ENCODE measurements around the gene PDGFB.
A peak's percentile ranks its signal among the peaks of the same experiment; 100 is the strongest.

Gene PDGFB

DNA sequence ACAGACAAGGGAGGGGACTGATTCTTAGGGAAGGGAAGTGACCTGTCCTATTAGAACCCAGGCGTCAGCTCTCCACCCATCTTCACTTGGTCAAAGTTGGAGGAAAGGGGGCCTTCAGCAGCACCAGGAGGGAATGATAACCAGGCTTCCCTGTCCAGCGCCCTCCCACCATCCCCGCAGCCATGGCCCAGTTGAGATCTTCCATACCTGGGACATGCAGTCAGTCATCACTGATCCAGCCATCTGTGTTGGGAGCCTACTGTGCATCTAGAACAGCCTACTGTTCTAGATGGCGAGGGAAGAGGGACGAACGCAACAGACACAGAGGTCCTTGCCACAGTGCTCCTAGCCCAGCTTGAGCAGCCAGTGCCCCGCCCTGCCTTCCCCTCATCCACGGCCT is 40.6 kb downstream of the PDGFB start:
- Histone ChIP-seq H4K20me1 (ENCODE audit: insufficient read depth, low read length) (no peaks in the 10 kb centered on the region), H3K9ac (ENCODE audit: low read length) (no peak overlapping the region), H3K27me3 (replicated peaks; ENCODE audit: insufficient read depth, low read length) (no peaks in the 10 kb centered on the region), H3K4me3 (ENCODE audit: low read length) (no peak overlapping the region), H3K9me3 (replicated peaks; ENCODE audit: insufficient read depth, low read length) (no peaks in the 10 kb centered on the region), H3K27ac (ENCODE audit: low read length) (no peak overlapping the region), H3K4me1 (ENCODE audit: low read length) (no peaks in the 10 kb centered on the region), H3K36me3 (replicated peaks; ENCODE audit: insufficient read depth, low read length) (no peaks in the 10 kb centered on the region), H3F3A (ENCODE audit: insufficient read depth, low read length) (no peaks in the 10 kb centered on the region), H2AFZ (ENCODE audit: low read length) (no peak overlapping the region), H3K79me2 (ENCODE audit: low read length) (no peaks in the 10 kb centered on the region), H3K4me2 (ENCODE audit: low read depth, low read length) (no peak overlapping the region), H3K9me2 (replicated peaks; ENCODE audit: insufficient read depth, low read length) (no peaks in the 10 kb centered on the region)
- DNase-seq, result no peak
- no peak for TF ChIP-seq EZH2 (optimal IDR thresholded peaks at IDR 0.05; ENCODE audit: low read depth, low read length)
- TF ChIP-seq, protein P1, sequence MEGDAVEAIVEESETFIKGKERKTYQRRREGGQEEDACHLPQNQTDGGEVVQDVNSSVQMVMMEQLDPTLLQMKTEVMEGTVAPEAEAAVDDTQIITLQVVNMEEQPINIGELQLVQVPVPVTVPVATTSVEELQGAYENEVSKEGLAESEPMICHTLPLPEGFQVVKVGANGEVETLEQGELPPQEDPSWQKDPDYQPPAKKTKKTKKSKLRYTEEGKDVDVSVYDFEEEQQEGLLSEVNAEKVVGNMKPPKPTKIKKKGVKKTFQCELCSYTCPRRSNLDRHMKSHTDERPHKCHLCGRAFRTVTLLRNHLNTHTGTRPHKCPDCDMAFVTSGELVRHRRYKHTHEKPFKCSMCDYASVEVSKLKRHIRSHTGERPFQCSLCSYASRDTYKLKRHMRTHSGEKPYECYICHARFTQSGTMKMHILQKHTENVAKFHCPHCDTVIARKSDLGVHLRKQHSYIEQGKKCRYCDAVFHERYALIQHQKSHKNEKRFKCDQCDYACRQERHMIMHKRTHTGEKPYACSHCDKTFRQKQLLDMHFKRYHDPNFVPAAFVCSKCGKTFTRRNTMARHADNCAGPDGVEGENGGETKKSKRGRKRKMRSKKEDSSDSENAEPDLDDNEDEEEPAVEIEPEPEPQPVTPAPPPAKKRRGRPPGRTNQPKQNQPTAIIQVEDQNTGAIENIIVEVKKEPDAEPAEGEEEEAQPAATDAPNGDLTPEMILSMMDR (IDR thresholded peaks at IDR 0.05; ENCODE audit: low read length), result no peak
- no peak for TF ChIP-seq EZH2phosphoT487 (IDR thresholded peaks at IDR 0.05; ENCODE audit: low read length)

DNA sequence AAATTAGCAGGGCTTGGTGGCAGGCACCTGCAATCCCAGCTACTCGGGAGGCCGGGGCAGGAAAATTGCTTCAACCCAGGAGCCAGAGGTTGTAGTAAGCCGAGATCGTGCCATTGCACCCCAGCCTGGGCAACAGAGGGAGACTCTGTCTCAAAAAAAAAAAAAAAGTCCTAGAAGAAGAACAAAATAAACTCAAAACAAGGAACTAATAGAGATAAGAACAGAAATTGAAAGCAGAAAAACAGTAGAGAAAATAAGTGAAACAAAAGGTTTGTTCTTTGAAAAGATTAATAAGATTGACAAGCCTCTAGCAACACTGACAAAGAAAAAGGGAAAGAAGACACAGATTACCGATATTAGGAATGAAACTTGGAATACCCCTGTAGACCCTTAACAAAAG is 47.2 kb downstream of the PDGFB start:
- H3K4me2 ChIP-seq (ENCODE audit: low read depth, low read length), result peak overlapping the region; percentile 63
- H3K27ac ChIP-seq (ENCODE audit: low read length), result peak overlapping the region; percentile 10; the same call in 1 of the 2 replicates
- no peaks in the 10 kb centered on the region for H3K79me2 ChIP-seq (ENCODE audit: low read length)
- no peaks in the 10 kb centered on the region for H4K20me1 ChIP-seq (ENCODE audit: insufficient read depth, low read length)
- DNase-seq, result peak; percentile 19
- no peak overlapping the region; the same call in 1 of the 2 replicates for H3K9ac ChIP-seq (ENCODE audit: low read length)
- peaks cover 7% of the 10 kb centered on the region; the same call in 1 of the 2 replicates for H3F3A ChIP-seq (ENCODE audit: insufficient read depth, low read length)
- H2AFZ ChIP-seq (ENCODE audit: low read length), result 0 out of 2 replicates have a peak overlapping the region, but pooled peaks have one; percentile 31
- TF ChIP-seq EZH2phosphoT487 (IDR thresholded peaks at IDR 0.05; ENCODE audit: low read length), result no peak
- TF ChIP-seq, protein P1 (IDR thresholded peaks at IDR 0.05; ENCODE audit: low read length), result no peak
- no peak for TF ChIP-seq EZH2 (optimal IDR thresholded peaks at IDR 0.05; ENCODE audit: low read depth, low read length)
- no peaks in the 10 kb centered on the region for H3K36me3 ChIP-seq (replicated peaks; ENCODE audit: insufficient read depth, low read length)
- no peaks in the 10 kb centered on the region for H3K27me3 ChIP-seq (replicated peaks; ENCODE audit: insufficient read depth, low read length)
- H3K4me3 ChIP-seq (ENCODE audit: low read length), result no peak overlapping the region; the same call in 1 of the 2 replicates
- no peaks in the 10 kb centered on the region for H3K9me3 ChIP-seq (replicated peaks; ENCODE audit: insufficient read depth, low read length)
- no peaks in the 10 kb centered on the region for H3K9me2 ChIP-seq (replicated peaks; ENCODE audit: insufficient read depth, low read length)
- 0 out of 2 replicates have a peak, but pooled peaks cover 3% of the 10 kb centered on the region for H3K4me1 ChIP-seq (ENCODE audit: low read length)

DNA sequence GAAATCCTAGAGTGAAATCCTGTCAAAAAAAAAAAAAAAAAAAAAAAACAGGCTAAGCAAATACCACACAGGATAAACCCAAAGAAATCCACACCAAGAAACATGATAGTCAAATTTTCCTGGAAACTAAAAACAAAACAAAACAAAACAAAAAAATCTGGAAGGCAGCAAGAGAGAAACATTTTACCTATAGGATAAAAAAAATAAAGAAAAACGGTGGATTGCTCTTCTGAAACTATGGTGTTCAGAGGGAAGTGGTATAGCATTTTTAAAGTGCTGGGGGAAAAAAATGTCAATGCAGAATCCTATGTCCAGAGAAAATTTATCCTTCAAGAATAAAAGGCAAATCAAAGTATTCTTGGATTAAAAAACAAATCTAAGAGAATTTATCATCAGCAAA is 50.7 kb downstream of the PDGFB start:
- 0 out of 2 replicates have a peak, but pooled peaks cover 3% of the 10 kb centered on the region for H3K4me1 ChIP-seq (ENCODE audit: low read length)
- no peak for DNase-seq
- H2AFZ ChIP-seq (ENCODE audit: low read length), result no peak overlapping the region
- TF ChIP-seq EZH2phosphoT487 (IDR thresholded peaks at IDR 0.05; ENCODE audit: low read length), result no peak
- TF ChIP-seq, protein P1 (IDR thresholded peaks at IDR 0.05; ENCODE audit: low read length), result no peak
- no peak for TF ChIP-seq EZH2 (optimal IDR thresholded peaks at IDR 0.05; ENCODE audit: low read depth, low read length)
- no peaks in the 10 kb centered on the region for H3K9me3 ChIP-seq (replicated peaks; ENCODE audit: insufficient read depth, low read length)
- no peaks in the 10 kb centered on the region for H4K20me1 ChIP-seq (ENCODE audit: insufficient read depth, low read length)
- H3K27ac ChIP-seq (ENCODE audit: low read length), result no peak overlapping the region
- H3K4me3 ChIP-seq (ENCODE audit: low read length), result no peak overlapping the region
- no peaks in the 10 kb centered on the region for H3K27me3 ChIP-seq (replicated peaks; ENCODE audit: insufficient read depth, low read length)
- H3F3A ChIP-seq (ENCODE audit: insufficient read depth, low read length), result peaks cover 7% of the 10 kb centered on the region; the same call in 1 of the 2 replicates
- H3K79me2 ChIP-seq (ENCODE audit: low read length), result no peaks in the 10 kb centered on the region
- H3K9me2 ChIP-seq (replicated peaks; ENCODE audit: insufficient read depth, low read length), result no peaks in the 10 kb centered on the region
- H3K4me2 ChIP-seq (ENCODE audit: low read depth, low read length), result no peak overlapping the region
- H3K9ac ChIP-seq (ENCODE audit: low read length), result no peak overlapping the region
- no peaks in the 10 kb centered on the region for H3K36me3 ChIP-seq (replicated peaks; ENCODE audit: insufficient read depth, low read length)

All from MM.1S (cell line).